Measurements from ENCODE around the gene PITRM1. TPM values are rescaled to one million over a fixed set of nuclear protein-coding genes. Genes with fewer than 3 reads are reported as not detected.

The PITRM1 gene
- total and polyA plus RNA-seq, 7 experiments from 2014 or later = 35.1 to 90.8 (median 71.8) TPM

GRCh38 chr10:3199488-3199887, 26.9 kb upstream of the PITRM1 start:
- no peak for ATAC-seq
- intact Hi-C loops (cut with micrococcal nuclease) = loop anchor here in 1 of 2 donors (2.0 kb wide), 1 partner anchor 1457 kb away; no protein-coding TSS in a partner anchor
- Histone ChIP-seq H3K36me3 (ENCODE audit: control insufficient read depth in 2 of 3, insufficient read depth in 3 of 3, low read length in 3 of 3) (no peaks in the 10 kb centered on the region), H3K9me3 (ENCODE audit: control insufficient read depth in 2 of 3, low read length in 3 of 3) (no peaks in the 10 kb centered on the region), H3K27ac (ENCODE audit: low read depth, low read length) (no peak overlapping the region), H3K4me1 (ENCODE audit: control insufficient read depth in 2 of 2, insufficient read depth in 2 of 2, low read length in 2 of 2) (peaks cover 3 to 23% of the 10 kb centered on the region in 2 donors), H3K4me3 (ENCODE audit: low read length) (no peak overlapping the region), H3K27me3 (ENCODE audit: control insufficient read depth in 2 of 2, insufficient read depth in 2 of 2, low read length in 2 of 2) (no peaks in the 10 kb centered on the region)
- Mint-ChIP-seq H3K27ac (no peak overlapping the region), H3K36me3 (no peaks in the 10 kb centered on the region), H3K27me3 (peaks cover 22 to 89% (median 39%) of the 10 kb centered on the region in 5 donors), H3K4me1 (peaks cover 0 to 16% (median 4%) of the 10 kb centered on the region in 7 donors), H3K4me3 (no peak overlapping the region), H3K9me3 (no peaks in the 10 kb centered on the region)
- CTCF ChIA-PET = no interaction called here
- DNase-seq = no peak
- POLR2A ChIA-PET = no interaction called here

- no peaks in the 10 kb centered on the region for H3K27me3 ChIP-seq (ENCODE audit: control insufficient read depth in 2 of 2, insufficient read depth in 2 of 2, low read length in 2 of 2)
- H3K9me3 Mint-ChIP-seq = no peaks in the 10 kb centered on the region
These were observed 26.3 kb upstream of the PITRM1 start for GRCh38 chr10:3198900-3199299.

GRCh38 chr10:3197348-3198003, 24.9 kb upstream of the PITRM1 start:
- no peaks in the 10 kb centered on the region for H3K36me3 Mint-ChIP-seq
- H3K4me1 Mint-ChIP-seq = peaks cover 0 to 16% (median 8%) of the 10 kb centered on the region in 7 donors
- ChIA-PET CTCF (interaction anchor here (0.7 to 2.2 kb wide), 7 partner anchors 11 to 1618 kb away, joined by 3 to 9 read pairs (median 4); no protein-coding TSS in a partner anchor), POLR2A (interaction anchor here (0.6 kb wide), 1 partner anchor 1106 kb away, joined by 3 read pairs; no protein-coding TSS in a partner anchor)
- Histone ChIP-seq H3K27ac (ENCODE audit: low read depth, low read length) (no peak overlapping the region), H3K27me3 (ENCODE audit: control insufficient read depth in 2 of 2, insufficient read depth in 2 of 2, low read length in 2 of 2) (no peaks in the 10 kb centered on the region), H3K36me3 (ENCODE audit: control insufficient read depth in 2 of 3, insufficient read depth in 3 of 3, low read length in 3 of 3) (no peaks in the 10 kb centered on the region), H3K4me1 (ENCODE audit: control insufficient read depth in 2 of 2, insufficient read depth in 2 of 2, low read length in 2 of 2) (peaks cover 3 to 23% of the 10 kb centered on the region in 2 donors), H3K9me3 (ENCODE audit: control insufficient read depth in 2 of 3, low read length in 3 of 3) (no peaks in the 10 kb centered on the region), H3K4me3 (ENCODE audit: low read length) (peak overlapping the region; percentile 46)
- intact Hi-C loops (cut with micrococcal nuclease) = loop anchor here (1.0 to 2.0 kb wide), 4 partner anchors 30 to 1570 kb away; no protein-coding TSS in a partner anchor
- ATAC-seq (peak; percentile 72), DNase-seq (peak in 5 of 9 donors; percentile 25 to 82 (median 29))
- H3K27ac Mint-ChIP-seq = peak overlapping the region in 1 of 9 donors; percentile 70
- no peaks in the 10 kb centered on the region for H3K9me3 Mint-ChIP-seq
- H3K27me3 Mint-ChIP-seq = peaks cover 22 to 88% (median 39%) of the 10 kb centered on the region in 5 donors
- peak overlapping the region; percentile 56 to 76 (median 72) for H3K4me3 Mint-ChIP-seq

More at GRCh38 chr10:3198900-3199299, 26.3 kb upstream of the PITRM1 start:
- no peak overlapping the region for H3K27ac Mint-ChIP-seq
- no peaks in the 10 kb centered on the region for H3K36me3 Mint-ChIP-seq
- intact Hi-C loops (cut with micrococcal nuclease) = loop anchor here in 1 of 2 donors (2.0 kb wide), 1 partner anchor 1458 kb away; no protein-coding TSS in a partner anchor
- Histone ChIP-seq H3K4me1 (ENCODE audit: control insufficient read depth in 2 of 2, insufficient read depth in 2 of 2, low read length in 2 of 2) (peaks cover 3 to 23% of the 10 kb centered on the region in 2 donors), H3K9me3 (ENCODE audit: control insufficient read depth in 2 of 3, low read length in 3 of 3) (no peaks in the 10 kb centered on the region), H3K36me3 (ENCODE audit: control insufficient read depth in 2 of 3, insufficient read depth in 3 of 3, low read length in 3 of 3) (no peaks in the 10 kb centered on the region), H3K4me3 (ENCODE audit: low read length) (no peak overlapping the region), H3K27ac (ENCODE audit: low read depth, low read length) (no peak overlapping the region)
- ATAC-seq = no peak
- H3K4me3 Mint-ChIP-seq = no peak overlapping the region
- peaks cover 22 to 90% (median 42%) of the 10 kb centered on the region in 5 donors for H3K27me3 Mint-ChIP-seq
- peaks cover 0 to 16% (median 4%) of the 10 kb centered on the region in 7 donors for H3K4me1 Mint-ChIP-seq
- DNase-seq = no peak
- POLR2A ChIA-PET = no interaction called here
- CTCF ChIA-PET = no interaction called here

GRCh38 chr10:3196958-3197347, 24.4 kb upstream of the PITRM1 start:
- Mint-ChIP-seq H3K27ac (no peak overlapping the region), H3K9me3 (no peaks in the 10 kb centered on the region), H3K36me3 (no peaks in the 10 kb centered on the region), H3K27me3 (peaks cover 22 to 84% (median 39%) of the 10 kb centered on the region in 5 donors), H3K4me1 (peaks cover 0 to 16% (median 8%) of the 10 kb centered on the region in 7 donors), H3K4me3 (no peak overlapping the region)
- H3K36me3 ChIP-seq (ENCODE audit: control insufficient read depth in 2 of 3, insufficient read depth in 3 of 3, low read length in 3 of 3) = no peaks in the 10 kb centered on the region
- ChIA-PET CTCF (interaction anchor here (0.7 to 2.2 kb wide), 5 partner anchors 11 to 1569 kb away, joined by 3 to 9 read pairs (median 4); no protein-coding TSS in a partner anchor), POLR2A (no interaction called here)
- peaks cover 3 to 23% of the 10 kb centered on the region in 2 donors for H3K4me1 ChIP-seq (ENCODE audit: control insufficient read depth in 2 of 2, insufficient read depth in 2 of 2, low read length in 2 of 2)
- H3K9me3 ChIP-seq (ENCODE audit: control insufficient read depth in 2 of 3, low read length in 3 of 3) = no peaks in the 10 kb centered on the region
- no peak overlapping the region for H3K4me3 ChIP-seq (ENCODE audit: low read length)
- H3K27me3 ChIP-seq (ENCODE audit: control insufficient read depth in 2 of 2, insufficient read depth in 2 of 2, low read length in 2 of 2) = no peaks in the 10 kb centered on the region
- intact Hi-C loops (cut with micrococcal nuclease) = loop anchor here (1.0 kb wide), 3 partner anchors 30 to 1570 kb away; no protein-coding TSS in a partner anchor
- ATAC-seq (no peak), DNase-seq (no peak)
- H3K27ac ChIP-seq (ENCODE audit: low read depth, low read length) = no peak overlapping the region

GRCh38 chr10:3196482-3196881, 23.9 kb upstream of the PITRM1 start:
- H3K36me3 Mint-ChIP-seq = no peaks in the 10 kb centered on the region
- H3K27ac ChIP-seq (ENCODE audit: low read depth, low read length) = no peak overlapping the region
- H3K9me3 ChIP-seq (ENCODE audit: control insufficient read depth in 2 of 3, low read length in 3 of 3) = no peaks in the 10 kb centered on the region
- ATAC-seq (no peak), DNase-seq (no peak)
- no peak overlapping the region for H3K27ac Mint-ChIP-seq
- H3K4me1 ChIP-seq (ENCODE audit: control insufficient read depth in 2 of 2, insufficient read depth in 2 of 2, low read length in 2 of 2) = peaks cover 3 to 23% of the 10 kb centered on the region in 2 donors
- H3K4me3 ChIP-seq (ENCODE audit: low read length) = no peak overlapping the region
- H3K4me1 Mint-ChIP-seq = peaks cover 0 to 16% (median 8%) of the 10 kb centered on the region in 7 donors
- no peaks in the 10 kb centered on the region for H3K36me3 ChIP-seq (ENCODE audit: control insufficient read depth in 2 of 3, insufficient read depth in 3 of 3, low read length in 3 of 3)
- ChIA-PET POLR2A (no interaction called here), CTCF (interaction anchor here (0.7 to 2.2 kb wide), 2 partner anchors 1387 to 1461 kb away, joined by 3 to 9 read pairs; no protein-coding TSS in a partner anchor)
- no peaks in the 10 kb centered on the region for H3K27me3 ChIP-seq (ENCODE audit: control insufficient read depth in 2 of 2, insufficient read depth in 2 of 2, low read length in 2 of 2)
- no peaks in the 10 kb centered on the region for H3K9me3 Mint-ChIP-seq
- intact Hi-C loops (cut with micrococcal nuclease) = no loop called here
- H3K27me3 Mint-ChIP-seq = peaks cover 22 to 84% (median 35%) of the 10 kb centered on the region in 5 donors
- no peak overlapping the region for H3K4me3 Mint-ChIP-seq

- Mint-ChIP-seq H3K27ac (peak overlapping the region in 2 of 9 donors; percentile 17 to 36), H3K4me3 (no peak overlapping the region), H3K27me3 (peaks cover 22 to 84% (median 33%) of the 10 kb centered on the region in 5 donors), H3K4me1 (peaks cover 0 to 16% (median 8%) of the 10 kb centered on the region in 7 donors), H3K9me3 (no peaks in the 10 kb centered on the region), H3K36me3 (no peaks in the 10 kb centered on the region)
- H3K27ac ChIP-seq (ENCODE audit: low read depth, low read length) = no peak overlapping the region
- no peak overlapping the region for H3K4me3 ChIP-seq (ENCODE audit: low read length)
- no peak for ATAC-seq
- H3K27me3 ChIP-seq (ENCODE audit: control insufficient read depth in 2 of 2, insufficient read depth in 2 of 2, low read length in 2 of 2) = no peaks in the 10 kb centered on the region
- intact Hi-C loops (cut with micrococcal nuclease) = no loop called here
- ChIA-PET CTCF (interaction anchor here (0.6 to 1.2 kb wide), 2 partner anchors 1547 to 1571 kb away, joined by 3 to 4 read pairs; no protein-coding TSS in a partner anchor), POLR2A (no interaction called here)
- H3K9me3 ChIP-seq (ENCODE audit: control insufficient read depth in 2 of 3, low read length in 3 of 3) = no peaks in the 10 kb centered on the region
- DNase-seq = no peak
- H3K4me1 ChIP-seq (ENCODE audit: control insufficient read depth in 2 of 2, insufficient read depth in 2 of 2, low read length in 2 of 2) = peaks cover 3 to 23% of the 10 kb centered on the region in 2 donors
- H3K36me3 ChIP-seq (ENCODE audit: control insufficient read depth in 2 of 3, insufficient read depth in 3 of 3, low read length in 3 of 3) = no peaks in the 10 kb centered on the region
These were observed 23.1 kb upstream of the PITRM1 start for GRCh38 chr10:3195726-3196125.
